IMR-90 (cell line): Measurements from ENCODE around the gene C17orf50. TPM values are rescaled to one million over a fixed set of nuclear protein-coding genes. Genes with fewer than 3 reads are reported as not detected.

Experiments used
- ATAC-seq: fragments of 200-7000 bp; cut with Tn5 transposase; 2 replicates; pipeline ENCODE4 v1.9.1; 2020; ENCODE audit warnings: low read depth, mild to moderate bottlenecking, moderate library complexity
- Bru-seq: library from RNA; stranded (reverse); fragments of 400-500 nt; gene quantifications from one replicate; lab custom pipeline; 2021; lab: Mats Ljungman, UMichigan
- BruChase-seq, 2 experiments: library from RNA; stranded (reverse); fragments of 400-500 nt; gene quantifications; one replicate each; lab custom pipeline; 2021; lab: Mats Ljungman, UMichigan
- BruUV-seq: library from RNA; stranded (reverse); fragments of 400-500 nt; replicated peaks from 2 replicates; lab custom pipeline; 2021; lab: Mats Ljungman, UMichigan
- CTCF ChIA-PET: fragments of 300-600 bp; formaldehyde crosslinking; extraction: SDS; loops from one replicate; lab custom pipeline; 2021; ENCODE audit warnings: antibody characterized with exemption; lab: Yijun Ruan, JAX
- POLR2A ChIA-PET: fragments of 300-600 bp; sonication (Branson Sonifier 250); formaldehyde crosslinking; loops from one replicate; lab custom pipeline; 2022; ENCODE audit warnings: antibody characterized with exemption; ENCODE audit not compliant: unreplicated experiment; lab: Charles Lee
- DNase-seq: peaks from one replicate; pipeline ENCODE4 v3.0.0; 2013
- H2AFZ ChIP-seq: replicated peaks from 2 replicates; pipeline ENCODE3; 2013; ENCODE audit warnings: low read length, mild to moderate bottlenecking; ENCODE audit not compliant: poor library complexity
- H2AK5ac ChIP-seq: 2 replicates; pipeline ENCODE4 v1.6.1; 2013; ENCODE audit warnings: low read depth, low read length, inconsistent platforms
- H2AK9ac ChIP-seq: replicated peaks from 2 replicates; pipeline ENCODE3; 2013; ENCODE audit warnings: mild to moderate bottlenecking, low read depth, low read length, moderate library complexity; ENCODE audit not compliant: poor library complexity
- H2BK120ac ChIP-seq: 2 replicates; pipeline ENCODE4 v1.6.1; 2013; ENCODE audit warnings: low read depth, low read length, inconsistent platforms
- H2BK15ac ChIP-seq: 3 replicates; pipeline ENCODE4 v1.6.1; 2013; ENCODE audit warnings: low read depth, low read length, inconsistent platforms
- H2BK20ac ChIP-seq: 2 replicates; pipeline ENCODE4 v1.6.1; 2013; ENCODE audit warnings: low read depth, mild to moderate bottlenecking, inconsistent platforms, low read length, moderate library complexity
- H2BK5ac ChIP-seq: 2 replicates; pipeline ENCODE4 v1.6.1; 2013; ENCODE audit warnings: mild to moderate bottlenecking, low read depth, low read length, inconsistent platforms; ENCODE audit not compliant: poor library complexity, severe bottlenecking
- H3K14ac ChIP-seq: replicated peaks from 2 replicates; pipeline ENCODE4 v1.6.1; 2013; ENCODE audit warnings: low read depth, low read length, inconsistent platforms
- H3K18ac ChIP-seq: 2 replicates; pipeline ENCODE4 v1.6.1; 2013; ENCODE audit warnings: low read depth, low read length, control low read depth
- H3K23ac ChIP-seq: 2 replicates; pipeline ENCODE4 v1.6.1; 2013; ENCODE audit warnings: low read depth, low read length, inconsistent platforms
- H3K27ac ChIP-seq: 2 replicates; pipeline ENCODE4 v1.5.1; 2013; ENCODE audit warnings: mild to moderate bottlenecking, control low read depth, low read length; ENCODE audit not compliant: insufficient read depth
- H3K27me3 ChIP-seq: 2 replicates; pipeline ENCODE4 v1.6.1; 2013; ENCODE audit warnings: low read length; ENCODE audit not compliant: control insufficient read depth, insufficient read depth
- H3K36me3 ChIP-seq: 2 replicates; pipeline ENCODE4 v1.6.1; 2013; ENCODE audit warnings: low read length, mixed read lengths; ENCODE audit not compliant: control insufficient read depth, insufficient read depth
- H3K4ac ChIP-seq: 2 replicates; pipeline ENCODE4 v1.6.1; 2013; ENCODE audit warnings: low read depth, low read length, inconsistent platforms
- H3K4me1 ChIP-seq: 2 replicates; pipeline ENCODE4 v1.6.1; 2013; ENCODE audit warnings: low read length, mixed read lengths; ENCODE audit not compliant: control insufficient read depth, insufficient read depth
- H3K4me2 ChIP-seq: 2 replicates; pipeline ENCODE4 v1.6.1; 2013; ENCODE audit warnings: low read depth, mild to moderate bottlenecking, control low read depth, low read length, moderate library complexity
- H3K4me3 ChIP-seq: 2 replicates; pipeline ENCODE4 v1.5.1; 2013; ENCODE audit warnings: low read depth, mild to moderate bottlenecking, control low read depth, low read length, moderate library complexity; ENCODE audit not compliant: insufficient read depth
- H3K56ac ChIP-seq: 2 replicates; pipeline ENCODE4 v1.6.1; 2013; ENCODE audit warnings: low read length, inconsistent platforms; ENCODE audit not compliant: insufficient read depth; ENCODE audit errors: extremely low read depth
- H3K79me1 ChIP-seq, 2 experiments: 2 replicates each; pipeline ENCODE4 v1.6.1; 2013; ENCODE audit warnings: low read length in 2 of 2, inconsistent platforms in 1 of 2, low read depth in 1 of 2
- H3K9ac ChIP-seq: 2 replicates; pipeline ENCODE4 v1.6.1; 2013; ENCODE audit warnings: low read depth, low read length, control low read depth
- H3K9me1 ChIP-seq: 2 replicates; pipeline ENCODE4 v1.6.1; 2013; ENCODE audit warnings: low read length, inconsistent platforms; ENCODE audit not compliant: insufficient read depth
- H3K9me3 ChIP-seq: 2 replicates; pipeline ENCODE4 v1.6.1; 2013; ENCODE audit warnings: low read length; ENCODE audit not compliant: control insufficient read depth, insufficient read depth
- H4K20me1 ChIP-seq: 2 replicates; pipeline ENCODE4 v1.6.1; 2013; ENCODE audit warnings: low read length, inconsistent platforms; ENCODE audit not compliant: insufficient read depth
- H4K5ac ChIP-seq: 2 replicates; pipeline ENCODE4 v1.6.1; 2013; ENCODE audit warnings: mild to moderate bottlenecking, low read depth, low read length, control low read depth
- H4K8ac ChIP-seq, 2 experiments: 2 replicates each; pipeline ENCODE4 v1.6.1; 2013; ENCODE audit warnings: low read depth in 2 of 2, low read length in 2 of 2, control low read depth in 1 of 2, inconsistent platforms in 1 of 2
- H4K91ac ChIP-seq: 2 replicates; pipeline ENCODE4 v1.6.1; 2013; ENCODE audit warnings: low read depth, low read length, inconsistent platforms; ENCODE audit not compliant: insufficient read depth
- BHLHE40 ChIP-seq: fragments of 150-350 bp; IDR thresholded peaks from 2 replicates; pipeline ENCODE4 v1.6.1; 2016; ENCODE audit warnings: mild to moderate bottlenecking, low read depth, low read length
- CEBPB ChIP-seq: IDR thresholded peaks from 2 replicates; pipeline ENCODE4 v1.6.1; 2012; ENCODE audit warnings: low read depth, low read length, improper control_type of control experiment
- CHD1 ChIP-seq: IDR thresholded peaks from 2 replicates; pipeline ENCODE4 v1.6.1; 2012; ENCODE audit warnings: low read depth, low read length, improper control_type of control experiment
- CTCF ChIP-seq: conservative IDR thresholded peaks from 2 replicates; pipeline ENCODE4 v1.5.1; 2012; ENCODE audit warnings: mild to moderate bottlenecking, low read depth, low read length, improper control_type of control experiment
- ELK1 ChIP-seq: fragments of 150-350 bp; IDR thresholded peaks from 2 replicates; pipeline ENCODE4 v1.6.1; 2016; ENCODE audit warnings: low read depth, mild to moderate bottlenecking, low read length, moderate library complexity, borderline replicate concordance
- FOS ChIP-seq: fragments of 150-350 bp; IDR thresholded peaks from 2 replicates; pipeline ENCODE4 v1.6.1; 2016; ENCODE audit warnings: low read depth, low read length
- MXI1 ChIP-seq: IDR thresholded peaks from 2 replicates; pipeline ENCODE4 v1.6.1; 2012; ENCODE audit warnings: low read depth, mild to moderate bottlenecking, low read length, moderate library complexity, borderline replicate concordance
- RCOR1 ChIP-seq: IDR thresholded peaks from 2 replicates; pipeline ENCODE4 v1.6.1; 2012; ENCODE audit warnings: mild to moderate bottlenecking, low read length, improper control_type of control experiment; ENCODE audit not compliant: insufficient replicate concordance
- WGBS, 2 experiments: methylation state at CpG; one replicate each; pipeline versions ENCODE4 v1.1.5 to v1.1.7; 2013; ENCODE audit warnings: missing lambda C conversion rate in 2 of 2; ENCODE audit not compliant: insufficient read length in 1 of 2; ENCODE audit errors: extremely low coverage in 2 of 2; 5-methylcytosine and 5-hydroxymethylcytosine counted together
- dilution Hi-C: fragments of 300-500 bp; cut with HindIII; formaldehyde crosslinking; loops from one replicate; pipeline ENCODE4 v1.14.3; 2018; ENCODE audit warnings: low sequenced_read_pairs; ENCODE audit not compliant: unreplicated experiment
- in situ Hi-C: fragments of 300-500 bp; cut with MboI; formaldehyde crosslinking; loops from 3 replicates; pipeline ENCODE4 v1.14.3; 2019; ENCODE audit warnings: low sequenced_read_pairs, inconsistent platforms, mixed read lengths
- intact Hi-C: fragments of 100-400 bp; cut with micrococcal nuclease; formaldehyde crosslinking; loops from 2 replicates; pipeline ENCODE4 v1.10.0; 2022
- long read RNA-seq: library from polyadenylated mRNA; unstranded; transcript quantifications from one replicate; pipeline ENCODE4 v2.0.0, GENCODE V29; 2021; ENCODE audit not compliant: unreplicated experiment
- polyA plus RNA-seq, 3 experiments: library from polyadenylated mRNA; depleted of rRNA; stranded (reverse); fragments of >200 nt; gene quantifications; 2 replicates each; pipeline ENCODE4 v1.2.3, GENCODE V29; 2012; ENCODE audit warnings: low replicate concordance in 1 of 3
- total RNA-seq: library from RNA; depleted of rRNA; stranded (reverse); fragments of >200 nt; gene quantifications from 2 replicates; pipeline ENCODE4 v1.2.3, GENCODE V29; 2012; rRNA removed

C17orf50 gene
- total RNA-seq (not detected in 2 replicates), polyA plus RNA-seq (2012; rRNA removed) (not detected in 2 replicates), Bru-seq, nascent RNA (not detected), BruChase-seq, experiment 1, labeled RNA remaining after a 6-hour chase (not detected), BruChase-seq, experiment 2, labeled RNA remaining after a 2-hour chase (not detected)
- not detected in 2 replicates for polyA plus RNA-seq (2012; cell fraction: cytosol; rRNA removed)
- not detected in 2 replicates for polyA plus RNA-seq (2012; cell fraction: nucleus; rRNA removed; ENCODE audit: low replicate concordance)
- long read RNA-seq = 0 reads

- WGBS, 2 experiments = no CpG with 5 or more reads among the region's 1 CpG
- Histone ChIP-seq H4K91ac (no peak within 1 kb of the TSS), H3K9ac (no peak within 1 kb of the TSS), H2AK9ac (no peak within 1 kb of the TSS), H3K14ac (no peak within 1 kb of the TSS), H3K27ac (no peak within 1 kb of the TSS), H2BK20ac (no peak within 1 kb of the TSS), H3K56ac (no peak within 1 kb of the TSS), H3K23ac (no peak within 1 kb of the TSS), H4K8ac (no peak within 1 kb of the TSS), H3K9me3 (peaks cover 2% of the 10 kb centered on the region; the same call in 1 of the 2 replicates), H3K4me3 (no peak within 1 kb of the TSS), H3K27me3 (peaks cover 21% of the 10 kb centered on the region), H3K4me1 (peaks cover 3% of the 10 kb centered on the region), H2BK120ac (no peak within 1 kb of the TSS), H4K20me1 (peaks cover 8% of the 10 kb centered on the region; the same call in 1 of the 2 replicates), H2AK5ac (no peak within 1 kb of the TSS), H3K79me1 (no peaks in the 10 kb centered on the region), H2AFZ (no peak within 1 kb of the TSS), H3K4me2 (no peak within 1 kb of the TSS), H4K5ac (no peak within 1 kb of the TSS), H3K4ac (no peak within 1 kb of the TSS), H2BK5ac (no peak within 1 kb of the TSS), H2BK15ac (no peak within 1 kb of the TSS), H3K36me3 (no peaks in the 10 kb centered on the region), H3K18ac (no peak within 1 kb of the TSS), H3K9me1 (no peaks in the 10 kb centered on the region)
- BruUV-seq = no TSS peak
- ATAC-seq (no peak), DNase-seq (no peak)
- TF ChIP-seq CTCF = no peak
- TF ChIP-seq CEBPB = no peak
- no peak for TF ChIP-seq MXI1
- TF ChIP-seq CHD1 = no peak
- no peak for TF ChIP-seq FOS
- TF ChIP-seq RCOR1 = no peak
- no peak for TF ChIP-seq ELK1
- no peak for TF ChIP-seq BHLHE40
- intact Hi-C loops (no loop called here), dilution Hi-C loops (no loop called here), in situ Hi-C loops (loop anchor here (5.0 kb wide), 1 partner anchor 47 kb away; the partner anchor contains the start of gene TAF15)
- POLR2A ChIA-PET = no interaction called here
- CTCF ChIA-PET = no interaction called here
These were observed at the start of gene C17orf50 for GRCh38 chr17:35760587-35760986. Gene C17orf50 (plus strand): TSS chr17:35760887. CDS start chr17:35760942, 55 bp downstream.
